Neural crest cell (in vitro differentiated cells): Measurements from ENCODE around the gene JAK3. TPM values are rescaled to one million over a fixed set of nuclear protein-coding genes. Genes with fewer than 3 reads are reported as not detected.

ENCODE experiments used
- DNase-seq: peaks from one replicate; pipeline ENCODE4 v3.0.0; 2021; ENCODE audit warnings: low read depth, mixed read lengths, low spot score
- H3K27ac Mint-ChIP-seq: one replicate; pipeline ENCODE4 v1.8.0; 2021; ENCODE audit warnings: mild to moderate bottlenecking, mixed read lengths; ENCODE audit not compliant: unreplicated experiment
- H3K27me3 Mint-ChIP-seq: 2 replicates; pipeline ENCODE4 v1.8.0; 2021; ENCODE audit warnings: low read depth, mild to moderate bottlenecking, mixed read lengths
- H3K36me3 Mint-ChIP-seq: 2 replicates; pipeline ENCODE4 v1.8.0; 2021; ENCODE audit warnings: low read depth, mild to moderate bottlenecking, mixed read lengths
- H3K4me1 Mint-ChIP-seq: 2 replicates; pipeline ENCODE4 v1.8.0; 2021; ENCODE audit warnings: mixed read lengths
- H3K4me3 Mint-ChIP-seq: one replicate; pipeline ENCODE4 v1.8.0; 2021; ENCODE audit warnings: mild to moderate bottlenecking, mixed read lengths
- H3K9me3 Mint-ChIP-seq: 2 replicates; pipeline ENCODE4 v1.8.0; 2021; ENCODE audit warnings: mixed read lengths
- CTCF ChIP-seq: fragments of 200-600 bp; sonication (generic); conservative IDR thresholded peaks from 2 replicates; pipeline ENCODE4 v1.5.0; 2021; ENCODE audit warnings: antibody characterized with exemption, mild to moderate bottlenecking
- total RNA-seq: library from RNA; stranded (reverse); gene quantifications from 2 replicates; pipeline ENCODE4 v1.2.1, GENCODE V29; 2021

The JAK3 gene
- total RNA-seq, 1 donor from 2014 or later, result 1.6 TPM

GRCh38 chr19:17795495-17795856 is 52.3 kb downstream of the JAK3 start:
- no peaks in the 10 kb centered on the region for H3K9me3 Mint-ChIP-seq
- TF ChIP-seq CTCF, result no peak
- H3K36me3 Mint-ChIP-seq, result no peaks in the 10 kb centered on the region
- no peak overlapping the region for H3K27ac Mint-ChIP-seq
- H3K4me1 Mint-ChIP-seq, result peaks cover 5% of the 10 kb centered on the region
- DNase-seq, result no peak
- no peak overlapping the region for H3K4me3 Mint-ChIP-seq
- peaks cover 74% of the 10 kb centered on the region for H3K27me3 Mint-ChIP-seq

- Mint-ChIP-seq H3K27me3 (peaks cover 77% of the 10 kb centered on the region), H3K4me3 (no peak within 1 kb of the TSS), H3K9me3 (no peaks in the 10 kb centered on the region), H3K4me1 (peaks cover 5% of the 10 kb centered on the region), H3K27ac (no peak within 1 kb of the TSS), H3K36me3 (no peaks in the 10 kb centered on the region)
- no peak for DNase-seq
- no peak for TF ChIP-seq CTCF
Observed at GRCh38 chr19:17794731-17795494, 52.9 kb downstream of the JAK3 start, which contains the start of gene B3GNT3. Gene B3GNT3, plus strand, starts transcription at chr19:17795138. Its CDS starts 12,670 bp downstream, at chr19:17807808.

GRCh38 chr19:17794412-17794730 is 53.4 kb downstream of the JAK3 start:
- H3K4me1 Mint-ChIP-seq, result peaks cover 5% of the 10 kb centered on the region
- H3K36me3 Mint-ChIP-seq, result no peaks in the 10 kb centered on the region
- no peak for TF ChIP-seq CTCF
- peaks cover 77% of the 10 kb centered on the region for H3K27me3 Mint-ChIP-seq
- no peaks in the 10 kb centered on the region for H3K9me3 Mint-ChIP-seq
- no peak for DNase-seq
- no peak overlapping the region for H3K4me3 Mint-ChIP-seq
- H3K27ac Mint-ChIP-seq, result no peak overlapping the region

- no peak overlapping the region for H3K27ac Mint-ChIP-seq
- no peaks in the 10 kb centered on the region for H3K9me3 Mint-ChIP-seq
- no peak for DNase-seq
- peaks cover 5% of the 10 kb centered on the region for H3K4me1 Mint-ChIP-seq
- TF ChIP-seq CTCF, result no peak
- H3K36me3 Mint-ChIP-seq, result no peaks in the 10 kb centered on the region
- peaks cover 50% of the 10 kb centered on the region for H3K27me3 Mint-ChIP-seq
- H3K4me3 Mint-ChIP-seq, result no peak overlapping the region
Observed at GRCh38 chr19:17790059-17790780, 57.6 kb downstream of the JAK3 start.

DNA sequence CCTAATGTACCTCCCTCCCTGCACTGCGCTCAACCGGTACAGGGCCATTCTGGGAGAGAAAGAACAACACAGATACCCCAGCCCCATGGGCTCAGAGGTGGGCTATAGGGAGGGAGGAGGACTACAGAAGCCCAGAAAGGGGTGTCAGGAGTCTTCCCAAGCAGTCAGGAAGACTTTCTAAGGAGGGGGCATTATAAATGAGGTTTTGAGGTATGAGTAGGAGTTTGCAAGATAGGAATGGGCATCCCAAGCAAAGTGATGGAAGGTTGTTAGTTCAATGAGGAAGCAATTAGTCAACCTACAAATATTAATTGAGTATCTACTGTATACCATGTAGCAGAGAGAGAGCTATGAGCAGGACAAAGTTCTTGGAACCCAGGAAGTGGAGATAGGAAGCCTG is 59.1 kb downstream of the JAK3 start:
- DNase-seq, result no peak
- Mint-ChIP-seq H3K27ac (no peak overlapping the region), H3K9me3 (no peaks in the 10 kb centered on the region), H3K4me1 (peaks cover 11% of the 10 kb centered on the region), H3K27me3 (peaks cover 34% of the 10 kb centered on the region), H3K4me3 (no peak overlapping the region), H3K36me3 (no peaks in the 10 kb centered on the region)
- TF ChIP-seq CTCF, result no peak
